HG03432 (cell line): Measurements from ENCODE around the gene ABCA13.

Experiments
- ATAC-seq: cut with Tn5 transposase; IDR thresholded peaks from one replicate; pipeline ENCODE4 v1.9.1; 2021; ENCODE audit warnings: mild to moderate bottlenecking, moderate library complexity; ENCODE audit not compliant: unreplicated experiment

Gene ABCA13

GRCh38 chr7:48355346-48355745, 184.1 kb downstream of the ABCA13 start:
- ATAC-seq: no peak

- no peak for ATAC-seq
Measured at GRCh38 chr7:48360574-48360973, 189.3 kb downstream of the ABCA13 start.

GRCh38 chr7:48363174-48363573, 191.9 kb downstream of the ABCA13 start:
- no peak for ATAC-seq

- ATAC-seq: no peak
Measured at GRCh38 chr7:48365010-48365409, 193.8 kb downstream of the ABCA13 start.

GRCh38 chr7:48366096-48366495, 194.8 kb downstream of the ABCA13 start:
- no peak for ATAC-seq

GRCh38 chr7:48376263-48376662, 205.0 kb downstream of the ABCA13 start:
- no peak for ATAC-seq

- ATAC-seq: no peak
Measured at GRCh38 chr7:48380921-48381320, 209.7 kb downstream of the ABCA13 start.

- ATAC-seq: no peak
Measured at GRCh38 chr7:48381571-48381970, 210.3 kb downstream of the ABCA13 start.

- ATAC-seq: no peak
Measured at GRCh38 chr7:48384180-48384752, 213.0 kb downstream of the ABCA13 start.

- no peak for ATAC-seq
Measured at GRCh38 chr7:48387932-48388331, 216.7 kb downstream of the ABCA13 start.

GRCh38 chr7:48388911-48389310, 217.7 kb downstream of the ABCA13 start:
- no peak for ATAC-seq

- ATAC-seq: peak; percentile 54
Measured at GRCh38 chr7:48389977-48390376, 218.7 kb downstream of the ABCA13 start.

- peak; percentile 40 for ATAC-seq
Measured at GRCh38 chr7:48390388-48391327, 219.4 kb downstream of the ABCA13 start.

GRCh38 chr7:48398191-48398590, 226.9 kb downstream of the ABCA13 start:
- ATAC-seq: no peak

GRCh38 chr7:48402721-48403120, 231.5 kb downstream of the ABCA13 start:
- no peak for ATAC-seq

- ATAC-seq: no peak
Measured at GRCh38 chr7:48408731-48409130, 237.5 kb downstream of the ABCA13 start.

GRCh38 chr7:48411619-48412018, 240.4 kb downstream of the ABCA13 start:
- peak; percentile 87 for ATAC-seq

- no peak for ATAC-seq
Measured at GRCh38 chr7:48414011-48414732, 242.9 kb downstream of the ABCA13 start.

GRCh38 chr7:48416327-48416908, 245.2 kb downstream of the ABCA13 start:
- no peak for ATAC-seq

- no peak for ATAC-seq
Measured at GRCh38 chr7:48419401-48419800, 248.1 kb downstream of the ABCA13 start.

GRCh38 chr7:48420206-48420605, 248.9 kb downstream of the ABCA13 start:
- no peak for ATAC-seq
